Neutrophil (primary cell): Measurements from ENCODE around the gene POLR3B.

Source experiments
- H3K27ac ChIP-seq: fragments of 200-600 bp; sonication (generic); 2 replicates; pipeline ENCODE4 v1.5.1; 2016; ENCODE audit warnings: mild to moderate bottlenecking, moderate library complexity
- H3K27me3 ChIP-seq: fragments of 200-600 bp; sonication (generic); 2 replicates; pipeline ENCODE4 v1.6.0; 2016; ENCODE audit warnings: mild to moderate bottlenecking
- H3K36me3 ChIP-seq: fragments of 200-600 bp; sonication (generic); 2 replicates; pipeline ENCODE4 v1.5.1; 2017
- H3K4me1 ChIP-seq, 2 experiments: fragments of 200-600 bp in 1 of 2; sonication (generic) in 1 of 2; 1 replicate in 1 of 2; 2 replicates in 1 of 2; pipeline versions ENCODE4 v1.5.1 to v1.6.1; 2013 to 2016; ENCODE audit warnings: low read depth in 1 of 2, low read length in 1 of 2, mild to moderate bottlenecking in 1 of 2, moderate library complexity in 1 of 2; ENCODE audit not compliant: control insufficient read depth in 1 of 2, insufficient read depth in 1 of 2
- H3K4me3 ChIP-seq, 2 experiments: fragments of 200-600 bp in 1 of 2; sonication (generic) in 1 of 2; 1 replicate in 1 of 2; 2 replicates in 1 of 2; pipeline ENCODE4 v1.5.1; 2013 to 2016; ENCODE audit warnings: low read depth in 1 of 2, low read length in 1 of 2, mild to moderate bottlenecking in 1 of 2, moderate library complexity in 1 of 2
- H3K9me3 ChIP-seq: fragments of 200-600 bp; sonication (generic); 2 replicates; pipeline ENCODE4 v1.5.1; 2016
- TF ChIP-seq, protein P1 (sequence below): fragments of 200-600 bp; sonication (generic); IDR thresholded peaks from 2 replicates; pipeline ENCODE4 v1.5.1; 2016; ENCODE audit warnings: antibody characterized with exemption

The POLR3B gene

DNA sequence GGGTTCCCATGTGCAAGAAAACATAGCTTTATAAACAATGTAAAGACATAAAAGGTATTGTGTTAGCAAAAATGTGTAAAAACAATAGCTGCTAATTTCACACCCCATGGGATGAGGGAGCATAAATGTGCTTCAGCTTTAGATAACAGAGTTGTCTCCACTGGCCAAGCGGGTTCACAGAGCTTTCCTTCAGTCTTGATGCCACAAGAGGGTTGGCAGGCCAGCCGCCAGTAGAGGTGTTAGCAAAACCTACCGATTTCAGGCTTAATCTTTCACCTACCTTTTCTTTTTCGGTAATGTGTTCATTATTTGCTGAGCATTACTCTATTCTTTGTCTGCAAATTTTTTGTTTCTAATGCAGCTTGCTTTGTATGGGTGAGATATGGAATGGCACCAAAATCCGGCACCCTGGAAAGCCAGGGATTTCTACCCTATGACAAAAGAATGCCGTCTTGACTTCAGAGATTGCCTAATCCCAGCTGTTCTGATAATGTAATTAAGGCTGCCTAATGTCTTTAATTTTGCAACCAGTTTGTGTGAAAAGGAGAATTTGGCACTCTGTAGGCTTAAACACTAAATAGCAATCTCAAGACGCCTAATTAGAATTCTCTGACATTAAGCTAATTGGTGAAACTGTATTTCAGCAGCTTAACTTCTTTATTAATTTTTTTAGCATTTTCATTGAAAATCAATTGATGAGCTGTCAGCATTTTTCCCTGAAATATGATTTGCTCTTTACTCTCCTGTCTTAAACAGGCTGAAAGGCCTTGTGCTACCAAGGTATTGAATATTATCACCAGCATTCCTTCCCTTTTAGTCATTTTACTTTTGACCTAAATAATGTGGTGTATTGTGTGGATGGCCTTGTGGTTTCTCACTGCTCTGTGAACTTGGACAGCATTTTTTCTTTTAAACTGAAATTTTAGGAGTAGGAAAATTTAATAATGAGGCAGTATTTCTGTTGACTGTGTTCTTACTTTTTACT is 60.7 kb downstream of the POLR3B start:
- H3K27ac ChIP-seq = no peak overlapping the region
- TF ChIP-seq, protein P1, sequence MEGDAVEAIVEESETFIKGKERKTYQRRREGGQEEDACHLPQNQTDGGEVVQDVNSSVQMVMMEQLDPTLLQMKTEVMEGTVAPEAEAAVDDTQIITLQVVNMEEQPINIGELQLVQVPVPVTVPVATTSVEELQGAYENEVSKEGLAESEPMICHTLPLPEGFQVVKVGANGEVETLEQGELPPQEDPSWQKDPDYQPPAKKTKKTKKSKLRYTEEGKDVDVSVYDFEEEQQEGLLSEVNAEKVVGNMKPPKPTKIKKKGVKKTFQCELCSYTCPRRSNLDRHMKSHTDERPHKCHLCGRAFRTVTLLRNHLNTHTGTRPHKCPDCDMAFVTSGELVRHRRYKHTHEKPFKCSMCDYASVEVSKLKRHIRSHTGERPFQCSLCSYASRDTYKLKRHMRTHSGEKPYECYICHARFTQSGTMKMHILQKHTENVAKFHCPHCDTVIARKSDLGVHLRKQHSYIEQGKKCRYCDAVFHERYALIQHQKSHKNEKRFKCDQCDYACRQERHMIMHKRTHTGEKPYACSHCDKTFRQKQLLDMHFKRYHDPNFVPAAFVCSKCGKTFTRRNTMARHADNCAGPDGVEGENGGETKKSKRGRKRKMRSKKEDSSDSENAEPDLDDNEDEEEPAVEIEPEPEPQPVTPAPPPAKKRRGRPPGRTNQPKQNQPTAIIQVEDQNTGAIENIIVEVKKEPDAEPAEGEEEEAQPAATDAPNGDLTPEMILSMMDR = no peak

DNA sequence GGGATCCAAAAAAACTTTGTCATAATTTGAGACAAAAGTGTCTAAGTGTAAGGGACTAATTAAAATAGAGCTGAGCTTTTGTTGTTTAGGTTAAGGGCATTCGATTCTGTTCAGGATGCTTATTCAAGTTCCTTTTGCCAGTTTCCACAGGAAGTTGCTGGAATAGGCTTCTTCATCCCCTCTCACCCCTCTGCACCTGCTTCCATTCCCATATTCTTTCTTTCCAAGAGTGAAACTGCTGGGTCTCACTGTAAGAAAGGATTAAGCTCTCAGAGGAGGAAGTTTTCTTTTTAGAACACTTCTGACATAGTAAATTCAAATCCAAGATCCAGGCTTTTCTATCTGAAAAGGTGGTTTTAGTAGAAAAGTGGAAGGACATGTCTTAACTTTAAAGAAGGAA is 61.4 kb downstream of the POLR3B start:
- H3K27ac ChIP-seq = no peak overlapping the region
- H3K9me3 ChIP-seq = no peaks in the 10 kb centered on the region
- no peaks in the 10 kb centered on the region for H3K4me1 ChIP-seq
- H3K4me3 ChIP-seq = no peak overlapping the region
- no peaks in the 10 kb centered on the region for H3K27me3 ChIP-seq
- TF ChIP-seq, protein P1 = no peak
- no peaks in the 10 kb centered on the region for H3K36me3 ChIP-seq

More for the DNA sequence above, 60.7 kb downstream of the POLR3B start:
- H3K36me3 ChIP-seq = no peaks in the 10 kb centered on the region
- H3K9me3 ChIP-seq = no peaks in the 10 kb centered on the region
- no peak overlapping the region for H3K4me3 ChIP-seq
- H3K27me3 ChIP-seq = no peaks in the 10 kb centered on the region
- no peaks in the 10 kb centered on the region for H3K4me1 ChIP-seq

DNA sequence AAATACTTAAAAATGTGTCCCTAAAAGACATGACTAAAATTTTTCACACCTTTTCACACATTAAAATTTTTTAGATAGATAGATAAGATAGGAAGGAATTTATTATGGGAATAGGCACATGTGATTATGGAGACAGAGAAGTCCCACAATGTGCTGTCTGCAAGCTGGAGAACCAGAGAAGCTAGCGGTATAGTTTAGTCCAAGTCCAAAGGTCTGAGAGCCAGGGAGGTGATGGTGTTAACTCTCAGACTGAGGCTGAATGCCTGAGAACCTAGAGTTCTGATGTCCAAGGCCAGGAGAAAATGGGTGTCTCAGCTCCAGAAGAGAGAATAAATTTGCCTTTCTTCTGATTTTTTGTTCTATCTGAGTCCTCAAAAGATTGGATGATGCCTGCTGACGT is 65.7 kb downstream of the POLR3B start:
- no peaks in the 10 kb centered on the region for H3K27me3 ChIP-seq
- no peaks in the 10 kb centered on the region for H3K9me3 ChIP-seq
- H3K4me3 ChIP-seq = no peak overlapping the region
- no peak overlapping the region for H3K27ac ChIP-seq
- TF ChIP-seq, protein P1 = no peak
- H3K4me1 ChIP-seq = no peaks in the 10 kb centered on the region
- peaks cover 8% of the 10 kb centered on the region for H3K36me3 ChIP-seq

DNA sequence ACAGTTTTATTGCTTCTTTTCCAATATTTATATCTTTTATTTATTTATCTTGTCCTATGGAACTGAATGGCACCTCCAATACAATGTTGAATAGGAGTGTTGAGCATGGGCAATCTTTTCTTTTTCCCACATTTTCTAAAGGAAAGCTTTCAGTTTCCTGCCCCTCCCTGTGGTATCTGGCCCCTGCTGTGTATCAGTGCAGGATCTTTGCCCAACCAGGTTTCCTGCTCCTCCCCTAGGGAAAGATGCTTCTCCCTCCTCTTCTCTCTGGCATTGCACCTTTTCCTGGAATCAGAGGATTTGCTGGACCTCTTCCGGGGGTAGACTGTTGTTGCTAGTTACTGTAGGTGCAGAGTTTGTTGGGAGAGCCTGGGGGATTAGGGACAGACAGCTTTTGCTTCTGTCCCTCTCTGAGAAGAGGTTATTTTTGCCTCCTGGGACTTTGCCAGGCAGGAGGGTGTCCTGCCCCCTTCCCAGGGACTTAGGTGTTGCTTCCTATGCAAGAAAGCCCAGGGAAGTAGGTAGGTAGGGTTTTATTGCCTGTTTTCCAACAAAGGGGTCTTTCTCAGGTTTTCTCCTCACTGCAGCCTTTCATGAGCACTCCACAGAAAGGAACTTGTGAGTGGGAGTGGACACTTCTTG is 67.6 kb downstream of the POLR3B start:
- Histone ChIP-seq H3K27me3 (no peaks in the 10 kb centered on the region), H3K9me3 (no peaks in the 10 kb centered on the region), H3K4me3 (no peak overlapping the region), H3K27ac (no peak overlapping the region), H3K36me3 (peaks cover 15% of the 10 kb centered on the region), H3K4me1 (no peaks in the 10 kb centered on the region)
- TF ChIP-seq, protein P1 = no peak

DNA sequence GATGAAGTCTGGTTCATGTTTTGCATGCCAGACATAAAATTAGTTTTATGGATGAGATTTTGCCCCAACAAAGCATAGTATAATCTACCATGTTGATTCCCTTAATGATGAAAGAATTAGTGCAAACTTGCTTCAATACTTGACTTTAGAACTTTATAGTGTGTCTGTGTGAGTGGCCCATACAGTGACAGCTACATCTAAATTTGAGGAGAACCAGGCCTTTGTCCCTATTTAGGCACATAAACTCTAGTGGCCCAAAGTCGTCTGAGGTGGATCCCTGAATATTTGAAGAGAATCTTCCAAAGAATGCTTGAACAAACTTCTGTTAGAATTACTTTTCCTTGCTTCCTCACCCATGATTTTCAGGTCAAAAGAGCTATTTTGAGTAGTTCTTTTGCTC is 70.4 kb downstream of the POLR3B start:
- Histone ChIP-seq H3K4me3 (no peak overlapping the region), H3K27ac (no peak overlapping the region), H3K36me3 (peaks cover 28% of the 10 kb centered on the region), H3K9me3 (no peaks in the 10 kb centered on the region), H3K4me1 (no peaks in the 10 kb centered on the region), H3K27me3 (no peaks in the 10 kb centered on the region)
- TF ChIP-seq, protein P1 = no peak
